Measurements from ENCODE around the gene GBA2.

The GBA2 gene

DNA sequence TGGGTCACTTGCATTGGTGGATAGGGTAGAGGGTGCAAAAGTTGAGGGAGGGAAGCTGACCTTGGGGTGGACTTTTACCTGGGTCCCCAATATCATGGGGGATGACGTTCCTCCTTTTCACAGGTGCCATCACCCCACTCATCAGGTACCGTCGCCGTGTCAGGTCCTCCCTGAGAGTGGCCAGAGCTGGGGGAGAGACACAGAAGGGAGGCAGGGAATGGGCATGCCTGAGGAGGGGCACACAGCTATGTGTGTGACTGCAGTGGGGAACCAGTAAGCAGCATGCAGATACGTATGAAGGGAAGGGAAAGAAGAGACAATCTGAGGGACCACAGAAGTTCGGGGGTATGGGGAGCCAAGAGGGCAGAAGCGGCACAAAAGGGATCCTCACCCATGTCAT, 10.1 kb downstream of the GBA2 start:
- TF ChIP-seq FOXM1 (IDR thresholded peaks at IDR 0.05; ENCODE audit: borderline replicate concordance, low read depth) = no peak

- TF ChIP-seq YY1 (IDR thresholded peaks at IDR 0.05; ENCODE audit: low read depth) = no peak
- TF ChIP-seq USF1 (IDR thresholded peaks at IDR 0.05) = no peak
- no peak for TF ChIP-seq TCF12 (IDR thresholded peaks at IDR 0.05; ENCODE audit: low read depth)
- TF ChIP-seq RAD21 (IDR thresholded peaks at IDR 0.05; ENCODE audit: low read depth) = no peak
- no peak for TF ChIP-seq FOXM1 (IDR thresholded peaks at IDR 0.05; ENCODE audit: borderline replicate concordance, low read depth)
Observed at GRCh38 chr9:35738186-35738585, 10.8 kb downstream of the GBA2 start.

- TF ChIP-seq REST (IDR thresholded peaks at IDR 0.05; ENCODE audit: low read depth) (no peak), TCF12 (IDR thresholded peaks at IDR 0.05; ENCODE audit: low read depth) (no peak), USF1 (IDR thresholded peaks at IDR 0.05) (no peak), NFIC (IDR thresholded peaks at IDR 0.05) (no peak), CEBPB (IDR thresholded peaks at IDR 0.05) (no peak), RAD21 (IDR thresholded peaks at IDR 0.05; ENCODE audit: low read depth) (no peak), TAF1 (IDR thresholded peaks at IDR 0.05; ENCODE audit: low read depth) (no peak), EP300 (IDR thresholded peaks at IDR 0.05; ENCODE audit: borderline replicate concordance) (no peak), CREB1 (IDR thresholded peaks at IDR 0.05; ENCODE audit: low read depth) (no peak), FOXM1 (IDR thresholded peaks at IDR 0.05; ENCODE audit: borderline replicate concordance, low read depth) (no peak)
- TF ChIP-seq, protein P1, sequence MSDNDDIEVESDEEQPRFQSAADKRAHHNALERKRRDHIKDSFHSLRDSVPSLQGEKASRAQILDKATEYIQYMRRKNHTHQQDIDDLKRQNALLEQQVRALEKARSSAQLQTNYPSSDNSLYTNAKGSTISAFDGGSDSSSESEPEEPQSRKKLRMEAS (IDR thresholded peaks at IDR 0.05) = no peak
Observed at GRCh38 chr9:35737143-35737542, 11.9 kb downstream of the GBA2 start.

- TF ChIP-seq RAD21 (IDR thresholded peaks at IDR 0.05; ENCODE audit: low read depth) (peak; percentile 65), EGR1 (IDR thresholded peaks at IDR 0.05) (no peak)
Observed at GRCh38 chr9:35736201-35736633, 12.8 kb downstream of the GBA2 start.

- TF ChIP-seq RAD21 (IDR thresholded peaks at IDR 0.05; ENCODE audit: low read depth) = no peak
- TF ChIP-seq FOXM1 (IDR thresholded peaks at IDR 0.05; ENCODE audit: borderline replicate concordance, low read depth) = no peak
- no peak for TF ChIP-seq REST (IDR thresholded peaks at IDR 0.05; ENCODE audit: low read depth)
- no peak for TF ChIP-seq NFIC (IDR thresholded peaks at IDR 0.05)
- TF ChIP-seq TCF12 (IDR thresholded peaks at IDR 0.05; ENCODE audit: low read depth) = no peak
- TF ChIP-seq ZBTB7A (IDR thresholded peaks at IDR 0.05; ENCODE audit: low read depth) = no peak
- TF ChIP-seq CEBPB (IDR thresholded peaks at IDR 0.05) = no peak
- TF ChIP-seq, protein P1 (IDR thresholded peaks at IDR 0.05) = no peak
- no peak for TF ChIP-seq USF1 (IDR thresholded peaks at IDR 0.05)
Observed at GRCh38 chr9:35734096-35734495, 14.9 kb downstream of the GBA2 start.

- TF ChIP-seq CEBPB (IDR thresholded peaks at IDR 0.05) (no peak), TCF12 (IDR thresholded peaks at IDR 0.05; ENCODE audit: low read depth) (no peak), RAD21 (IDR thresholded peaks at IDR 0.05; ENCODE audit: low read depth) (no peak), TAF1 (IDR thresholded peaks at IDR 0.05; ENCODE audit: low read depth) (no peak; the same call in 1 of the 2 replicates), EGR1 (IDR thresholded peaks at IDR 0.05) (no peak), FOXM1 (IDR thresholded peaks at IDR 0.05; ENCODE audit: borderline replicate concordance, low read depth) (no peak), EP300 (IDR thresholded peaks at IDR 0.05; ENCODE audit: borderline replicate concordance) (no peak), TEAD4 (IDR thresholded peaks at IDR 0.05) (no peak; the same call in 1 of the 2 replicates), REST (IDR thresholded peaks at IDR 0.05; ENCODE audit: low read depth) (no peak), USF1 (IDR thresholded peaks at IDR 0.05) (no peak)
- TF ChIP-seq, protein P1 (IDR thresholded peaks at IDR 0.05) = no peak; the same call in 1 of the 2 replicates
Observed at GRCh38 chr9:35732800-35733541, 16.1 kb downstream of the GBA2 start.
